ENCODE measurements around the gene SIX6. TPM values are rescaled to one million over a fixed set of nuclear protein-coding genes. Genes with fewer than 3 reads are reported as not detected.

SIX6 gene
- total and polyA plus RNA-seq, 10 donors = not detected

DNA sequence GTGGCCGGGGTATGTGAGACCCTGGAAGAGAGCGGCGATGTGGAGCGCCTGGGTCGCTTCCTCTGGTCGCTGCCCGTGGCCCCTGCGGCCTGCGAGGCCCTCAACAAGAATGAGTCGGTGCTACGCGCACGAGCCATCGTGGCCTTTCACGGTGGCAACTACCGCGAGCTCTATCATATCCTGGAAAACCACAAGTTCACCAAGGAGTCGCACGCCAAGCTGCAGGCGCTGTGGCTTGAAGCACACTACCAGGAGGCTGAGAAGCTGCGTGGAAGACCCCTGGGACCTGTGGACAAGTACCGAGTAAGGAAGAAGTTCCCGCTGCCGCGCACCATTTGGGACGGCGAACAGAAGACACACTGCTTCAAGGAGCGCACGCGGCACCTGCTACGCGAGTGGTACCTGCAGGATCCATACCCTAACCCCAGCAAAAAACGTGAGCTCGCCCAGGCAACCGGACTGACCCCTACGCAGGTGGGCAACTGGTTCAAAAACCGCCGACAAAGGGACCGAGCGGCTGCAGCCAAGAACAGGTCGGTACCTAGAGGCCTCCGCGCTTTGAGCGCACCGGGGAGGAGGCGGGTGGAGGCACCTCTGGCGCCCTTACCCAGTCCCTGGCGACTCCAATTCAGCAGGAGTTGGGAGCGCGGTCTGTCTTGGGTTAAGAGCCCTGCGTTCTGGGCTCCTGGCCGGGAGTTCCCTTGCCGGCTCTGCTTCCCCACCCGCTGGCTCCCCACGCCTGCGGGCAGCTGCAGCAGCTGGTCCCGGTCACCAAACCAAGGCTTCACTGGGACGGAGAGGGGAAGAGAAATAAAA lies 700 bp downstream of the SIX6 start:
- Histone ChIP-seq H3K27me3 (replicated peaks in 1 of 7) (peaks cover 7 to 100% (median 95%) of the 10 kb centered on the region in 7 donors), H3K9me3 (no peaks in the 10 kb centered on the region), H3K4me3 (peak overlapping the region in 2 of 8 donors; percentile 6 to 34), H3K27ac (no peak overlapping the region), H3K36me3 (no peaks in the 10 kb centered on the region), H3K4me1 (peaks cover 3 to 52% (median 34%) of the 10 kb centered on the region in 6 donors)
- intact Hi-C loops (cut with DNase I; ENCODE audit: low total_unique reads) = no loop called here
- 5 to 13% (median 6%) methylated on average over 45 to 58 of the region's 58 CpGs for WGBS, 5 donors
- TF ChIP-seq, protein P1, sequence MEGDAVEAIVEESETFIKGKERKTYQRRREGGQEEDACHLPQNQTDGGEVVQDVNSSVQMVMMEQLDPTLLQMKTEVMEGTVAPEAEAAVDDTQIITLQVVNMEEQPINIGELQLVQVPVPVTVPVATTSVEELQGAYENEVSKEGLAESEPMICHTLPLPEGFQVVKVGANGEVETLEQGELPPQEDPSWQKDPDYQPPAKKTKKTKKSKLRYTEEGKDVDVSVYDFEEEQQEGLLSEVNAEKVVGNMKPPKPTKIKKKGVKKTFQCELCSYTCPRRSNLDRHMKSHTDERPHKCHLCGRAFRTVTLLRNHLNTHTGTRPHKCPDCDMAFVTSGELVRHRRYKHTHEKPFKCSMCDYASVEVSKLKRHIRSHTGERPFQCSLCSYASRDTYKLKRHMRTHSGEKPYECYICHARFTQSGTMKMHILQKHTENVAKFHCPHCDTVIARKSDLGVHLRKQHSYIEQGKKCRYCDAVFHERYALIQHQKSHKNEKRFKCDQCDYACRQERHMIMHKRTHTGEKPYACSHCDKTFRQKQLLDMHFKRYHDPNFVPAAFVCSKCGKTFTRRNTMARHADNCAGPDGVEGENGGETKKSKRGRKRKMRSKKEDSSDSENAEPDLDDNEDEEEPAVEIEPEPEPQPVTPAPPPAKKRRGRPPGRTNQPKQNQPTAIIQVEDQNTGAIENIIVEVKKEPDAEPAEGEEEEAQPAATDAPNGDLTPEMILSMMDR (IDR thresholded peaks at IDR 0.05 in 8 of 11, conservative IDR thresholded peaks at IDR 0.05 in 3 of 11) = no peak
- TF ChIP-seq POLR2AphosphoS5 (IDR thresholded peaks at IDR 0.05) = no peak
- DNase-seq = no peak

DNA sequence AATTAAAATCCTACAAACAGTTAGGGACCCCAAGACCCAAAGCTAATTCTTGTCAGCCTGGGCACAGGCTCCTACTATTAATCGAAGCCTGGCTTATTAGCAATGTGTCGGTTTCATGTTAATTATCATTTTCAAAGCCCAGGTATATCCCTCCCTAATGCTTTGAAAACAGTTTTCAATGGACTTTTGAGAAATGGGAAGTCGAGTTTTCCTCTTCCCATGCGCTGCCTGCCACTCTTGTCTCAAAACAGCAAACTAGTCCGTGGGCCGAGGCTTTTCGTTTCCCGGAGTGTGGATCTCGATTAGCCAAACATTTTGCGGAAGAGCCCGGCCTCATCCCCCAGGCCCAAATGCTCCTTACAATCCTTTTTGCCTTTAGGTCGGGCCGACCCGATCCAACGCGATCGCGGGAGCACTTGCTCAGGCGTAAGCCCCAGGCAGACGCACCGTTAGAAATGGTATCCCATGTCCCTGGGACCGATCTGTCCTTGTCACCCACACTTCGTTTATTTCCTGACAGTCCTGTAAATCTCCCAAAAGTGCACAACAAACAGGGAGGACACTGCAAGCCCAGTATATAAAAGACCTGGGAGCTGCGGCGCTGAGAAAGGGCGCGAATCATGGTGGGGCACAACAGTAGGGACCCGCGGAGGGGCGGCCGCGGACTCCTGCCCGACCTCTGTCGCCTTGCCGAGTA lies 1.5 kb downstream of the SIX6 start:
- intact Hi-C loops (cut with DNase I; ENCODE audit: low total_unique reads) = no loop called here
- WGBS, 5 donors = 6 to 7% (median 7%) methylated on average over 35 of the region's 35 CpGs
- peaks cover 3 to 59% (median 42%) of the 10 kb centered on the region in 6 donors for H3K4me1 ChIP-seq
- H3K9me3 ChIP-seq = peaks cover 0 to 5% (median 0%) of the 10 kb centered on the region in 8 donors
- no peaks in the 10 kb centered on the region for H3K36me3 ChIP-seq
- DNase-seq = no peak
- H3K27me3 ChIP-seq (replicated peaks in 1 of 7) = peaks cover 7 to 100% (median 99%) of the 10 kb centered on the region in 7 donors
- H3K27ac ChIP-seq = no peak overlapping the region
- TF ChIP-seq POLR2A (IDR thresholded peaks at IDR 0.05) = no peak
- no peak for TF ChIP-seq POLR2AphosphoS5 (IDR thresholded peaks at IDR 0.05)
- TF ChIP-seq, protein P1 (IDR thresholded peaks at IDR 0.05 in 8 of 11, conservative IDR thresholded peaks at IDR 0.05 in 3 of 11) = no peak
- peak overlapping the region in 3 of 8 donors; percentile 6 to 40 (median 16) for H3K4me3 ChIP-seq

DNA sequence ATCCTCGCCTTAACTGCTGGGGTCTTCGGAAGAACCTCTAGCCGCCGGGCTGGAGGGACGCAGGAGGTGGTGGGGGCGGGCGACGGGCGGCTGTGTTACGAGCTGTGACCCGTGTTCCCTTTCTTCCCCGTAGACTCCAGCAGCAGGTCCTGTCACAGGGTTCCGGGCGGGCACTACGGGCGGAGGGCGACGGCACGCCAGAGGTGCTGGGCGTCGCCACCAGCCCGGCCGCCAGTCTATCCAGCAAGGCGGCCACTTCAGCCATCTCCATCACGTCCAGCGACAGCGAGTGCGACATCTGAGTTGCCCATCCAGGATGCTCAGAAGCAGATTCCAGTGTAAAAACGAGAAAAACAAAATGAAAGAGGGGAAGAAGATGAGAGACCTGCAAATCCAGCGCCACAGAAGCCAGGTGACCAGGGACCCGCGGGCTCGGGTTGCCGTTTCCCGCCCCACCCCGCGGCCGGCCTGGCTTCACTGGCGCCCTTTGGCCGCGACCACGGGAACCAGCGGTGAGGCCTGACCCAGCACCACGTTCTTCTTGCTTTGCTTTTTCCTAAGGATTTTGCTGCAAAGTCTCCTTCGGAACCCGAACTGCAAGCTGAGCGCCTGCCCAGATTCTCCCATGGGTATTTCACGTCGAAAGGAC lies 2.1 kb downstream of the SIX6 start:
- Histone ChIP-seq H3K27me3 (replicated peaks in 1 of 7) (peaks cover 7 to 100% (median 100%) of the 10 kb centered on the region in 7 donors), H3K4me3 (peak overlapping the region in 5 of 8 donors; percentile 6 to 40 (median 15)), H3K36me3 (no peaks in the 10 kb centered on the region), H3K4me1 (peaks cover 3 to 66% (median 48%) of the 10 kb centered on the region in 6 donors), H3K27ac (no peak overlapping the region), H3K9me3 (peaks cover 0 to 9% (median 0%) of the 10 kb centered on the region in 8 donors)
- intact Hi-C loops (cut with DNase I; ENCODE audit: low total_unique reads) = no loop called here
- no peak for DNase-seq
- TF ChIP-seq, protein P1 (IDR thresholded peaks at IDR 0.05 in 8 of 11, conservative IDR thresholded peaks at IDR 0.05 in 3 of 11) = no peak
- 2 to 6% (median 5%) methylated on average over 31 to 49 of the region's 49 CpGs for WGBS, 5 donors
